Measurements from ENCODE around the gene KCNJ14. TPM values are rescaled to one million over a fixed set of nuclear protein-coding genes. Genes with fewer than 3 reads are reported as not detected.

Gene KCNJ14
- total RNA-seq = 1.6 TPM

DNA sequence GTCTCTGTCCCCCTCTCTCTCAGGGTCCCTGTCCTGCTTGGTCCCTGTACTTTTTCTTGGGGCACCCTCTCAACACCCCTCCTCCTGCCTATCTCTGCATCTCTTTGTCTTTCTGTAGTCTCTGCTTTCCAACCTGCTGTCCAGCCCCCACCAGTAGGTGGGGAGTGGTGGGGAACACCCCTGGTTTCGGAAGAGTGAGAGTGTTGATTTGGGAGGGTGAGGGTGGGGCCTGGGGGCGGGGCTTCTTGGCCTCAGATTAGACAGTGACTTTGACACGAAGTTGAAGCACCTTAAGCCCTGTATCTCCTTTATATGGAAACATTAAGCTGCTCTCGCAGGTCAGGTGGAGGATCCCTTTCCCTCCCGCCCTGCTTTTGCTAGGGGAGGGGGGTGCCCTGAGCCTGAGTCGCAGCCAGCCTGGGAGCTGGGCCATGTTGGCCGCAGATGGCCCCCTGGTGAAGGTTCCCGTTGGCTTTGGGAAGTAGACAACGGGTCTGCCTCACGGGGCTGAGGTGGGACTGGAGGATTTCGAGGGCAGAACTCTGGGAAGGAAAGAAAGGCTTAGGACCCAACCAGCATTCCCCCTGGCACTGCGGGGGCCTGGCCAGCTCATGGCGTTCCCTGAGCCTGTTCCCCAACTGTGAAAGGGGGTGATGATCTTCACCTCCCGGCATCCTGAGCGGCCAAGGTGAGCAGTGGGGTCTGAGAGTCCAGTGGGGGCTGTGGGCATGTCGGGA is at the start of gene KCNJ14:
TSS of gene KCNJ14 (plus strand) at position 404 of the 737 bp plus-strand sequence. CDS start 6,151 bp downstream, outside the sequence.

DNA sequence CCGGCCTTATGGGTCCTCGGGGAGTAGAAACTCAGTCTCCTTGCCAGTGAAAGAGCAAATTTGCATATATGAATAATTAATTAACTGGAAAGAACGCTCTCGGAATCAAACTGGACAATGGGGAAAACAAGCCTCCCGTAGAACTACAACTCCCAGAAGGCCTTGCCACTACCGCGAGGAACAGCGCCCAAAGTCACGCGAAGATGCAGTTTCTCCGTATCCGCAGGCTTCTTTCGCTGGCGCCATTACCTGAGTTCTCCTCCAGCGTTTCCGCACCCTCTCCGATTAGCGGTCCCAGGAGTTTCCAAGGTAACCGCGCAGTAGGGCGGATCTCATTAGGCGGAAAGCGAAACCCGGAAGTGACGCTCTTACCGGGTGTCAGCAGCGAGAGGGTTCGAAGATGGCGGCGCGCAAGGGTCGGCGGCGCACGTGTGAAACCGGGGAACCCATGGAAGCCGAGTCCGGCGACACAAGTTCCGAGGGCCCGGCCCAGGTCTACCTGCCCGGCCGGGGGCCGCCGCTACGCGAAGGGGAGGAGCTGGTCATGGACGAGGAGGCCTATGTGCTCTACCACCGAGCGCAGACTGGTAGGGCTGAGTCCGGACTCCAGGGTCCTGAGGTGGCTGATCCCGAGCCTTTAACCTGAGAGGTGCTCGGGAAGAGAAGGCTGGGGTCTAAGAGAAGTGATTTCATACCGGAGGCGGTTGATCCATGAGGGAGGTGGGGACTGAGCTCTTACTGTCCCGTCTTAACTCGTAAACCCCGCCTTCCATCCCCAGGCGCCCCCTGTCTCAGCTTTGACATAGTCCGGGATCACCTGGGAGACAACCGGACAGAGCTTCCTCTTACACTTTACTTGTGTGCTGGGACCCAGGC is 9.5 kb upstream of the KCNJ14 start, which contains the start of gene GRWD1:
TSS of gene GRWD1 (plus strand) at position 378 of the 876 bp plus-strand sequence. CDS start at position 401, 23 bp downstream.

DNA sequence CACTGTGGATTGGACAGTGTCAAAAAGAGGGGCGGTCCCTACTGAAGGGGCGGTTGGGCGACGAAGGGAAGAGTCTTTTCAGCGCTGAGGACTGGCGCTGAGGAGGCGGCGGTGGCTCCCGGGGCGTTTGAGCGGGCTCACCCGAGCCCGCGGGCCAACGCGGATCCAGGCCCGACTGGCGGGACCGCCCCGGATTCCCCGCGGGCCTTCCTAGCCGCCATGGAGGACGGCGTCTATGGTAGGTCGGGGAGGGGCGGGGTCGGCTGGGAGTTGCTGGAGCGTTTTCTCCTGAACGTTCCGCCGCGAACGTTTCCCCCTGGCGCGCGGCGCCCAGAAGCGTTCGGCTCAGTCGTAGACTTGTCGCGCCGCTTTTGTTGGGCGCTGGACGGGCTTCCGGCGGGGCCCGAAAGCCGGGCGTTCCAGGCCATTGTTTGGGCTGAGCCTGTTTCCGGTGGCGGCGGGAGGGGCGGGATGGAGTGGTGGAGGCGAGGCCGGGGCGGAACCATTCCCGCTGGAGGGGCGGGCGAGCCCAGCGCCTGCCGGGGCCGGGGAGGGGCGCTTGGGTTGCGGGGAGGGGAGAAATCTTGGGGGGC is 14.0 kb downstream of the KCNJ14 start, which contains the start of gene CYTH2:
TSS of gene CYTH2 (plus strand) at position 81 of the 593 bp plus-strand sequence. CDS start at position 220, 139 bp downstream.

DNA sequence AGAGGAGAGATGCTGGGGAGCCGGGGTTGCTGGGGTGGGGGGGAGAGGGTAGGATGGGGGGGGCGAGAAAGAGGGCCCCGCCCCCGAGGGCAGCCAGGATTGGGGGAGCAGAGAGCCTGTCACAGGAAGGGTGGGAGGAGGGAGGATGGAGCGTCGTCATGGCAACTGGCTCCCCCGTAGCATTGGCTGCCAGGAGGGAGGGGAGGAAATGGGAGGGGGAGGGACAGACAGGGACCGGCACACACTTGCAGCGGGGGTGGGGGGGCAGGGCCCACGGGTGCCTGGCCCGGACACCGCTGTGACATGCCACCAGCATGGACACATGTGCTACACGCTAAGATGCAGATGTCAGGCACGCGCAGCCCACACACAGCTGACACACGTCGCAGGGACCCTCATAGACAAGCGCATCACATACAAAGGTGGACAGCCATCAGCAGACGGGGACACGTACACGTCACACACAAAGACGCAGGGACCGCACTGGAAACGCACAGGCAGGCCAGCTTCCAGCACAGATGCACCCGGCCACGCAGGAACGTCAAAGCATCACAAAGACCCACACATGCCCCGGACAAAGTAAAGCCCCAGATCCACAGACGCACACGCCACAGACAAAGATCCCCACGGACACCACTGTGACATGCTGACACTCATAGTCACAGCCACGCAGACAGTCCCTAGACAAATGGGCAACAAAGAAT is 56.6 kb downstream of the KCNJ14 start, which contains the start of gene LMTK3:
TSS of gene LMTK3 (minus strand) at position 36 of the 704 bp plus-strand sequence. CDS start 259 bp downstream, outside the sequence.

Other genes starting within 250 kb of the KCNJ14 start
- 78.3 TPM for gene CARD8, start 199.7 kb upstream of the KCNJ14 start, total RNA-seq
- gene ZNF114, start 185.5 kb upstream of the KCNJ14 start, total RNA-seq = 5.1 TPM
- gene EMP3, start 130.0 kb upstream of the KCNJ14 start, total RNA-seq = 17.3 TPM
- gene TMEM143, start 91.6 kb upstream of the KCNJ14 start, total RNA-seq = 2.8 TPM
- gene SYNGR4, start 91.2 kb upstream of the KCNJ14 start, total RNA-seq = not detected
- 72.3 TPM for gene KDELR1, start 64.0 kb upstream of the KCNJ14 start, total RNA-seq
- gene GRIN2D, start 61.9 kb upstream of the KCNJ14 start, total RNA-seq = 4.3 TPM
- gene GRWD1, start 9.6 kb upstream of the KCNJ14 start, total RNA-seq = 26.2 TPM
- 72.9 TPM for gene CYTH2, start 13.8 kb downstream of the KCNJ14 start, total RNA-seq
- gene LMTK3, start 56.3 kb downstream of the KCNJ14 start, total RNA-seq = 6.1 TPM
- 1.1 TPM for gene SULT2B1, start 96.6 kb downstream of the KCNJ14 start, total RNA-seq
- not detected for gene SPACA4, start 151.2 kb downstream of the KCNJ14 start, total RNA-seq
- gene FAM83E, start 159.5 kb downstream of the KCNJ14 start, total RNA-seq = 1.4 TPM
- gene RPL18, start 163.6 kb downstream of the KCNJ14 start, total RNA-seq = 1,106 TPM
- gene SPHK2, start 163.9 kb downstream of the KCNJ14 start, total RNA-seq = 12.5 TPM
- 26.7 TPM for gene DBP, start 181.8 kb downstream of the KCNJ14 start, total RNA-seq
- gene CA11, start 190.6 kb downstream of the KCNJ14 start, total RNA-seq = 6.4 TPM
- 1.6 TPM for gene NTN5, start 217.4 kb downstream of the KCNJ14 start, total RNA-seq
- 0.44 TPM for gene FUT2, start 240.4 kb downstream of the KCNJ14 start, total RNA-seq